HG02852 (cell line): ENCODE measurements around the gene SNRPD2.
A peak's percentile ranks its signal among the peaks of the same experiment; 100 is the strongest.

Experiments used
- ATAC-seq: cut with Tn5 transposase; IDR thresholded peaks from one replicate; pipeline ENCODE4 v1.9.1; 2021; ENCODE audit warnings: mild to moderate bottlenecking, moderate library complexity; ENCODE audit not compliant: unreplicated experiment

SNRPD2 gene

DNA sequence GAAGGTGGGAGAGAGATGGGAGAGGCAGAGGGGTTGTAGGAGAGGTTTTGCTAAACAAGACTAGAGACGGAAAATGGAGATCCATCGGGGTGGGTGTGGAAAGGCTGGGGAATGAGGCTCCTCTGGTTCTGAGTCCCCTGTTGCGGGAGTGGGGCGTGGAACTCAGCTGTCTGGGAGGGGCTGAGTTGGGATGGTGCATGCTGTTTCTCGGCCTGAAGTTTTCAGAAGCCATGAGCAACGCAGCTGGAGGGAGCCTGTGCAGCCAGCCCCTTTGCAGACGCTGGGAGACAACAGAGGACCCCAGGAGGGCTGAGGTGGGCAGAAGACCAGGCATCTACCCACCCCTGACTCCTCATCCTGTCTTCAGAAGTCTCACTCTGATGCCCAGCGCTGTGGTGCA, 31.1 kb downstream of the SNRPD2 start:
- no peak for ATAC-seq

DNA sequence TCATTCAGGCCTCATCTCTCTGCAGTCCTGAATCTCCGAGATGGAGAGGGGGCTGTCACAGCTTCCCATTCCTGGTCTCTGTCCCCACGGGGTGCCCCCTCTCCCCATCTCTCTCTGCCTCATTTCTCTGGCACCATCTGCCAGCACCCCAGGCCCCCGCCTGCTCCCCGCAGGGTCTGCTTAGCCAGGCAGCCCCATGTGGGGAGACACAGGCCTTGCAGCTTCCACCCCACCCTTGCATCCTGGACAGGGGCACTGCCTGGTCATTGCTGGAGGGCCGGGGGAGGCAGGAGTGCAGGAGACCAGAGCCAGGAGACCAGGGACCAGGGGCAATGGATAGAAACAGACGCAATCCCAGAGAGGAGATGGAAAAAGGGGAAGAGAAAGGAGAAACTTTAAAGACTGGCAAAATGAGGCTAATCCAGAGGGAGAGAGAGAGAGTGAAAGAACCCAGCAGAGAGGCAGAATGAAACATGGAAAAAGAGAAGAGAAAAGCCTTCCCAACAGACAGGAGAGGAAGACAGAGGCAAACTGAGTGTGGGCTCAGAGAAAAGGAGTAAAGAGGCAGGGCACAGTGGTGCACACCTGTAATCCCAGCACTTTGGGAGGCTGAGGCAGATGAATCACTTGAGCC, 32.5 kb downstream of the SNRPD2 start:
- ATAC-seq = no peak

DNA sequence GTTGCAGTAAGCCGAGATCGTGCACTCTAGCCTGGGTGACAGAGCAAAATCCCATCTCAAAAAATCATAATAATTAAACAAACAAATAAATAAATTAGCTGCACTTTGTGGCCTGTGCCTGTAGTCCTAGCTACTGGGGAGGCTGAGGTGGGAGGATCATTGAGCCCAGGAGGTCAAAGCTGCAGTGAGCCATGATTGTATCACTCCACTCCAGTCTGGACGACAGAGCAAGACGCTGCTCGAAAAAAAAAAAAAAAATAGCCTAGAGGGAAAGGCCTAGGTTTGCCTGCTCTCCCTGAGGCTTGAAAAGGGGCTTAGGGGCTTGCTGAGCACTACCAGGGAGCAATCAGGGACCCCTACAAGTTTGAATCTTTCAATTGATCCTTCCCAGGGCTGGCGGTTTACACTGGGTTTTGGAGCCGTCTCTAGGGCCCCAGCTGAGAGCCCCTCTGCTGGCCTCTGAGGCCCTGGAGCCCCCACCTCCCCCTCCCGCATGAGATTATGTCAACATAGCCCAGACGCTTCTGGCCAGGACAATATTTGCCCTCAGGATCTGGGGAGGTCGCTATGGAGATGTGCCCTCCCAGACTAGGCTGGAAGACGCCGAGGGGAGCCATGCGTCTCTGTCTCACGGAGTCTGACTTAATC, 34.1 kb downstream of the SNRPD2 start:
- ATAC-seq = no peak

DNA sequence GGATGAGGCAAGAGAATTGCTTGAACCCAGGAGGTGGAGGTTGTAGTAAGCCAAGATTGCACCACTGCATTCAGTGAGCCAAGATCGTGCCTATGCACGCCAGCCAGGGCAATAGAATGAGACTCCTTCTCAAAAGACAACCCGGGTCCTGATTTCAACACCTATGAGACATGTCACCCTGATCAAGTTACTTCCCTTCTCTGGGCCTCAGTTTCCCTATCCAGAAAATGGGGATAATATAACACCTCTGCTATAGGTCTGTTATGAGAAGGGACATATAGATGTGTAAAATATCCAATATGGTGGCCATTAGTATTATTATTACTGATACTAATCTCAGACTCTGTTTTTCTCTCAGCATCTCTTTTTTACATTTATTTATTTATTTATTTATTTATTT, 36.7 kb downstream of the SNRPD2 start:
- ATAC-seq = no peak

DNA sequence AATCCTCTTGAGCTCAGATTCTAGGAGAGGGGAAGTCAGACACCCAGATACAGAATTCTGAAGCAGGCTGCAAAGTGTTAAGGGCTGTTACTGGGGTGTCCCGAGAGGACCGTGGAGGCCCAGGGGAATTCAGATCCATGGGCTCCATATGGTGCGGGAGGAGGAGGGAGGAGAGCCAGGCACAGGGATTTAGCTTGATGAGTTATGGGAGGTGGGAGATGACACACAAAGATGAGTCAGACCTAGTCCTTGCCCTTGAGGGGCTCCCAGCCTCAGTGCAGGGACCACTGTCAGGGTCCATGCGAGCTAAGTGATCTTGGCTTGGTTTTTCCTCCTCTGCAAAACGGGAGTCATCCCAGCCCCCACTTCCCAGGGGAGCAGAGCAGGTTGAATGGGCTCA, 38.1 kb downstream of the SNRPD2 start:
- no peak for ATAC-seq

DNA sequence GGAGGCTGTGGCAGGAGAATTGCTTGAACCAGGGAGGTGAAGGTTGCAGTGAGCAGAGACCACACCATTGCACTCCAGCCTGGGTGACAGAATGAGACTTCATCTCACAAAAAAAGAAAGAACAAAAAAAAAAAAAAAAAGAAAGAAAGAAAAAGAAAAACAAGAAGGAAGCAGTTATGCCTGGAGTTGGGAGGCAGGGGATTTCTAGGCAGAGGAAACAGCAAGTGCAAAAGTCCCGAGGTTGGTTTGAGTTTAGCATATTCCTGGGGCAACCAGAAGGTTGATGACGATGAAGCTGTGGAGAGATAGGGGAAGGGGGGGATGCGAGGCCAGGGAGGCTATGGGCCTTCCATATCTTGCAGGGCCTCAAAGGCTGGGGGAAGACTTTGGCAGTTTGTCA, 41.0 kb downstream of the SNRPD2 start:
- no peak for ATAC-seq

DNA sequence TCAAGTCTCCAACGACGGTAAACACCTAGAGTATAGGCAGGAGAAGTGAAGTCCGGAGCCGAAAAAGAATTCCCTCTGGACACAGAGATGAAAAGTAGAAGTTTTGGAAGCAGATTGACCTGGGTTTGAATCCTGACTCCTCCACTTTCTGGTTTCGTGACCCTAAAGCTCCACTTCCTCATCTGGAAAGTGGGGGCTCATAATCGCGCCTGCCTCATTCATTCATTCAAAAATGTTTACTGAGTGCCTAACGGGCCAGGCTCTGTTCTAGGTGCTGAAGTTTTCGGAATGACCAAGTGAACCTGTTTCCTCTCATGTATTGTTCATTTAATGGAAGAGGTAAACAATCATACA, 45.4 kb downstream of the SNRPD2 start:
- no peak for ATAC-seq

DNA sequence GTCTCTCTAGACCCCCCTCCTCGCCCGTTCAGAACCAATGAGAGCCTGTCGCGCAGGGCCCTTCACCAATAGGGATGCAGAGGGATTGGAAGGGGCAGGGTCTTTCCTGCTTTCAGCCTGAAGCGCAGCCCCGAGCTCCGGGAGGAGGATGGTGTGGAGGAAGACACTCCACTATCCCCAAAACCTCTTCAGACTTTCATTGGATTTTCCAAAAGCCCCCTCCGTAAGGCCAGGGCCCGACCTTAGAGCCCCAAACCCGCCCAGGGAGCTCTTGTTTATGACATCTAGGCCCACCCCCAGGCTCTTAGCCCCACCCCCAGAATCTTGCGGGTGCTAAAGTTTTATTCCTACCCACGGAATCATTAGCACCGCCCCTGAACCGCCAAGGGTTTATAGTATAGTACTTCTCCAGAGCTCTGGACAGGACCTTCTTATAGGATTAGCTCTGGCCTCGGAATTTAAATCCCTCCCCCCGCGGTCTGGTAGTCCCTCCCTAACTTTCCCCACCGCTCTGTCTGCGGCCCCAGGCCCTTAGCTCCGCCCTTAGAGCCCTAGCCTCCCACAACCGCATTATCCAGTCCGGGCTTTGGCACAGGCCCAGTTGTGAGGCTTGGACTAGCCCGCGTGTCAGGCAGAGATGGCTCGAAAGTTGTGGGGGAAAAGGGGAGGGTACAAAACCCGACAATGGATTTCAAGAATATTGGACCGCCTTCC, 46.0 kb downstream of the SNRPD2 start:
- ATAC-seq = peak; percentile 53

DNA sequence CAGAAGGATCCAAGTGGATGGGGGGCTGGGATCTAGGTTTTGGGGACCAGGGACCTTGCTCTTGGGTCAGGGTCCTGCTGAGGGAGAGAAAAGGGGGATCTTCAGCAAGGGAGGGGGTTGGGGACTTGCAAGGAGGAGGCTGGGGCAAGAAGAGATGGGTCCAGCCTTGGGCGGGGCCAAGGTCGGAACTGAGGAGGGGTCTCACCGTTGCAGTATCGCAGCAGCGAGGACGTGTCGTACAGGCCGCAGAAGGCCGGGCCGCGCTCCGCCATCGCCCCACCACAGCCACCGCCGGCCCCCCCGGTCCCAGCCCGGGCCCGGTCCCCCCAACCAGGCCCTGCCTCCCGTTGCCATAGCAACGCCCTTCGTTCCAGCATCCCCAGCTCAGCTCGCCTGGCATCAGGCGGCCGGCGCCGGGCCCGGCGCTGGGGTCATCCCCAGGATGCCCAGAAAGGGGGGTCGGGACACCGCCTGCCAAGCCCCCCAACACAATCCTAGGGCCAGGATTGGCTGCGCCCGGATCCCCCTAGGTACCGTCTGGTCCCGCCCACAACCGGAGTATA, 46.6 kb downstream of the SNRPD2 start:
- ATAC-seq = no peak

DNA sequence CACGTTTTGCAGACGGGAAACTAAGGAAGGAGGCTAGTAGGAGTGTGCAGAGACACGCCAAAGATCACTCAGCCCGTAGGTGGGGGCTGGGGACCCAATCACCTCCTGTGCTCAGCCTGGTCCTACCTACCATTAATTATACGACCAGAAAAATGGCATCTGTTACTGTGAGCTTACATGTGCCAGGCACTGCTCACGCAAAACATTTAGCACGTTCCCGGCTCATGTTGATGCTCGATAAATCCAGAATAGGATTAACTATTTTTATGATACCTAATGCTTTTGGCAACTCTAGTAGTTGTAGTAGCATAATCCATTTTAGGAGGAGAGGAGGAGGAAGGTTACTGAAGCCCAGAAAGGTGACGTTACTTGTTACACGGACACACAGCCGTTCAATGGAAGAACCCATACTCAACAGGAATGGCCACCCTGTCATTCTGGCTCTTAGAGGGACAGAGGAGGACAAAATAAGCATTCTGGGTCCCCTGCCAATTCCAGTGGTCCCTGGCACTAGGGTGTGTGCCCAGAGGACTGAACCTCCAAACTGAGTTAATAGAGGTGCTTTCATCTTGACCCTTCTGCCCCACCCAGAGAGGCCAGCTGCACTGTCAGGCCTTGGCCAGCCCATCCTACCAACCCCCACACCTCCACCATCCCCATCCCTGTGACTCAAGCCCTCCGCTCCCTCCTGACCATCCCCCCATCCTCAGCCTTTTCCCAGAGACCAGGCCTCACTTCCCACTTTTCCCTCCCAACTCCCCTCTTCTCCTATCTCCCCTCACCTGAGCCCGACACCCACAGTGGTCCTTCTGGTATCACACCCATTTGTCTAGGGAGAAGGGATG, 47.6 kb downstream of the SNRPD2 start:
- ATAC-seq = no peak

DNA sequence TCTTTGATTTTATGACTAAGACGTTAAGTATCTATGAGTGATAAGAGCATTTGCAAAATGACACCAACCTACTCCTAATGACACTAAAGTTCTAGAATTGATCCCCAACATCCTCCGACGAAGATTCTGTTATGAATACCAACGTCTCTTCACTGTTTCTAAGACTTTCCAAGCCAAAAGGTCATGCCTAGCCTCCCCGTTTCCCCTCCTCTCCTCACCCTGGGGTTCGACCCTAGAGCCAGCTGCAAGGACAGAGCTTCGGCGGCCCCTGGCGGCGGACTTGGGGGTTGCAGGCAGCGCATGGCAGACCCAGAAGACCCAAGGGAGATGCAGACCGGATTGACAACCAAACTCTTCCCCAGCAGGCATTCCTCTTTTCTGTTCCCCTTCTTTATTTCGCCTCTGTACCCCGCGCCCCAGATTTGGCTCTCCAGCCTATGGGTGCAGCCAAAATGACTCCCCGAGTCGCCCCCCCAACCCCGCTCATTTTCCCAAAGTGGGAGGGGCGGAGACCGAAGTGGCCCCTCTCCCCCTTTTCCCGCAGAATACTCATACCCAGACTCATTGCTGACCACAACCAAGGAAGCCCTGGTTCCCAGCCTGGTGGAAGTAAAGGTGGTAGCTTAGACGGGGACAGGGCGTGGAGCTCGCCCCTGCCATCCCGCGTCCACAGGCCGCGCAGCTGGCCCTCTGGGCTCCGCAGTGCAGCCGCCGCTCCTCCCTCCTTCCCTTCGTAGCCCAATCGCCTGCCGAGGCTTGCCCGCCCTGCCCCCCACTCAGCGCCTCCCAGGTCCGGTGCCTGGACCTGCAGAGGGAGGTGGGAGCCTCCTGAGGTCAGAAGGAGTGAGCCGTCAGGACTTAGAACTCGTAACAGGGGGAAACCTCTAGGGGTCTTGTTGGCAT, 48.5 kb downstream of the SNRPD2 start:
- no peak for ATAC-seq

DNA sequence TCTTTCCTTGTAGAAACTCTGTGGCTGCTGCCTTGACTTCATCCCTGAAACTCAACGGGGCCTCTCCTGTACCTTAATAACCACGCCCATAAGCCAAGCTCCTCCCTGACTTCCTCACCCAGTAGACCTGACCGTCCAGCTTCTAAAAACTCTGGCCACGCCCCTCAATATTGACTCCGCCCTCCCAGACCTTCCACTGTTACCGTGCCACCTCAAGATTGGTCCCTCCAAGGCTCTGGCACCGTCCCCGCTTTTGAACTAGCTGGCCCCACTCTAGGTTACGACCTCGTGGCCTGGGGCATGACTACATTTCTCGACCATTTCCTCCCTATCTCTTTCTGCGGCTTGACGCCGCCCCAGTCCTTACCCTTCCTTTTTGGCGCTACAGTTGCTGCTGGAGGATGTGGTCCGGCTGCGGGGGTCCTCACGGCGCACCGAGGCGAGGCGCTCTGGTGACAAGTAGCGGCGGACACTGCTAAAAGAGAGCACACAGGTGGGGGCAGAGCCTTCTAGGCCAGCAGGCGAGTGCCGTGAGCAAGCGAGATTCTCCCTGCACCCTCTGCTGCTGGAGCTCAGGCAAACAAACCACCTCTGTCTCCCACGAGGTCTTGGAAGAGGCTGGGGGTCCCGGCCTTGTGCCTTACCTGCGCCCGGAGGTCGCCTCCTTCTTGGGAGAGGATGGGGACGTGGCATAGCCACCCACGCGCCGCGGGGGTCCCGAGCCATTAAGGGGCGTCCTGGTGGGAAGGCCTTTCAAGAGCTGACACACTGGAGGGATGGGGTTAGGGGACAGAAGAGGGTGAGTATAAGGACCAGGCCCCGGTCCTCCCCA, 50.3 kb downstream of the SNRPD2 start:
- peak; percentile 20 for ATAC-seq

DNA sequence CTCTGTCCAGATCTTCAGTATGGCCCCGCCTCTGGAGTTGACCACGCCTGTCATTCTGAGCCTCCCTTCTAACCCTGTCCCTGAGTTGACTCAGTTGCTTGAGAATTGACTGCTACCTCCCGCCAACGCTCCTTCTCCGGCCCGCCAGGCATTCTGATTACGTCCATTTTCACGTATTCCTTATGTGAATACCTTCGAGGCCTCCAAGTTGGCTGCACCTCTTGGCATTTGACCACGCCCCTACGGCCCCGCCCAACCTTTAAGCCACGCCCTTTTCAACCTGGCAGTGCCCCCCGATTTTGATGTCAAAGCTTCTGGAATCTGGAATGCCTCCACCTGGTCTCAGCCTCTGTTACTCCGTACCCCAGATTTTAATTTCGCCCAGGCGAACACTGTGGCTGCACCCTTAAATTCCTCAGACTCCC, 50.9 kb downstream of the SNRPD2 start:
- ATAC-seq = no peak

DNA sequence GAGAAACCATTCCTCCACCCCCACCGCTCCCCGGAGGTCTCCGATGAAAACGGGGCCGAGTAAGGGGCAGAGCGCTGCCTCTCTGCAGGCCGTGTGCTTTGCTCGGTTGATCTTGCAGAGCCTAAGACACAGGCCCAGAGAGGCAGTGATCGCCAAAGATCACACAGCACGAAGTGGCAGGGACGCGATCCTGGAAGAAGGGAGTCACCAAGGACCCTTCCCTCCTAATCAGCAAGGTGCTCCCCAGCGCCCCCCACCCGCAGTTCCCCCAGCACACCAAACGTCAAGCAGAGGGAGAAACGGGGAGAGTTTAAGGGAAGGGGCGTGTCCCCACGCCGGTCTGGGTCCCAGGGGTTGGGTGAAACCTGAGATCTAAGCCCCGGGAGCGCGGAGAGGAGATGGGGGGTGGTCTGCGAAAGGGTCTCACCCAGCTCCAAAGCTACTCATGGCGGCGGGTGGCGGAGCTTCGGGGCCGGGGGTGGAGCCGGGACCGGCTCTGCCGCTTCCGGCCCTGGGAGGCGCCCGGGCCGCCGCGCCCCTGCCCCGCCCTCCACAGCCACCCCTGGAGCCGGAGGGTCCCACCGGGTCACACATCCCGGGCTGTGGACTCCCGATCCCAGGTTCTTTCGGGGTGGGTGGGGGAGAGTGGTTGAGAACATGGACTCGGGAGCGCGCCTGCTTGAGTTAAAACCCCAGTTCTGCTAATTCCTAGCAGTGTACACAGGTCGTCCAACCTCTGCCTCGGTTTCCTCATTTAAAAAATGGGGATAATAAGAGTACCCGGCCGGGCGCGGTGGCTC, 52.6 kb downstream of the SNRPD2 start, which contains the start of gene EML2:
Gene EML2 (minus strand): TSS at position 468 of the 800 bp plus-strand sequence. CDS start 21 bp downstream, at position 447.
- ATAC-seq = no peak

DNA sequence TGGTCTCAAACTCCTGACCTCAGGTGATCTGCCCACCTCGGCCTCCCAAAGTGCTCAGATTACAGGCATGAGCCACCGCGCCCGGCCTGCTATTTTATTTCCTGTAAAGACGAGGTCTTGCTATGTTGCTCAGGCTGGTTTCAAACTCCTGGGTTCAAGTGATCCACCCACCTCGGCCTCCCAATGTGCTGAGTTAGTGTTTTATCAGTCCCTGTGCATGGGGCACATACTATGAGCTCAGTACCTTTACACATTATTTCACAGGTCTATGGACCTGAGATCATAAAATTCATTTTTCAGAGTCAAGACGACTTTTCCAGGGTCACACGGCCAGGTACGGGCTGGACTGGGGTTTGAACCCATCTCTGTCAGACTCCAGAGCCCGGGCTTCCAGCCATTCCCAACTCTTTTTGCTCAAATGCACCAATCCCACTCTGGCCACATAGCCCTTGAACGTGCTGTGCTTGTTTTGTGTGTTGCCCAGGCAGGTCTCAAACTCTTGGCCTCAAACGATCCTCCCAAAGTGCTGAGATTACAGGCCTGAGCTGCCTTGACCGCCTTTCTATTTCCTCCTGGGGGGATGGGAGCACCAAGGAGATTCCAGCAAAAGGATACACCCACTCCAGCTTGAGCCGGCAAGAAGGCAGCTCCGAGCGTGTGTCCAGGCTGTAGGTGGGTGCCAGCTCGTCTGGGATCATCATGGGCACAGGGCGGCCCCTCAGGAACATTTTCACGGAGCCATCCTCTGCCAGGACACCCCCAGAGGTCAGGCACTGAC, 53.7 kb downstream of the SNRPD2 start:
- ATAC-seq = no peak
